ENCODE data around the gene SORCS2.
A peak's percentile ranks its signal among the peaks of the same experiment; 100 is the strongest.
"Not testable (repeated sequence)": the region's sequence is repeated elsewhere in the genome, so short reads cannot be mapped to it uniquely, and the experiment has no call there.

The SORCS2 gene

GRCh38 chr4:7575426-7575825, 383.1 kb downstream of the SORCS2 start:
- DNase-seq = no peak

GRCh38 chr4:7577361-7578039, 385.2 kb downstream of the SORCS2 start:
- not testable (repeated sequence) for DNase-seq

DNA sequence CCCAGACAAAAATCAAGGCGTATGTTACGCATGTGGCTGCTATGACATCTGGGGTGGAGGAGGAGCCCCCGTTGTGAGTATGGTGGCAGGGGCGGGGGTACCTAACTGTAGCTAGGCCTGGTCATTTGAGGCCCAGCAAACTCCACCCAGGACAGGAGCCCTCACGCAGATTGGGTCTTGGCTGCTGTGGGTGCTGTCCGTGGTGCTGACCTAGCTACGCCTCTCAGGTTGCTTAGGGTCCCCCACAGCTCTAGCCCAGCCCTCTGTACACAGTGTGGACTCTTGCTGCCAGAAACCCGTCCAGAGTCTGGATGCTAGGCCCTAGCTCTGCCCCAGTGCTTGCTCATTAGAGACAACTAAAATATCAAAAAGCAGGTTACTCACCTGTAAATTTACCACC, 389.1 kb downstream of the SORCS2 start:
- peak; percentile 36 for DNase-seq

- no peak for DNase-seq
These were observed 390.2 kb downstream of the SORCS2 start for GRCh38 chr4:7582313-7583097.

DNA sequence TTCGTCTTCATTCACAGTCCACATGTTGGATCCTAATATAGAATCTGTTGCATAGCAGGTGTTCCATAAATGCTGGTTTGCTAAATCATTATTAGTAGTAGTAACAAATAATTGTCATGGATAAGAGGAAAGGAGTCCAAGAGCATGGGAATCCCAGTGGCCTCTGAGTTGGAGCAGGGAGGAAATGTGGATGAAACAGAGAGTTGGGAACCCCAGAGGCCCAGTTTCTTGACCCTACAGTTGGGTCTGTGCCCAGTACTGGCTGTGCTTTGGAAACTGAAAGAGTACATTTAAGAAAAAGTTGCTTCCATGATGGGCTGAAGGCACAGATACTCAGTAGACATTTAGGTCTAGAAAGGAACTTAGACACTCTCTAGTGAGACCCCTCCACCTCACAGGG, 391.8 kb downstream of the SORCS2 start:
- DNase-seq = no peak

GRCh38 chr4:7584606-7585159, 392.3 kb downstream of the SORCS2 start:
- no peak for DNase-seq

- no peak for DNase-seq
These were observed 393.4 kb downstream of the SORCS2 start for GRCh38 chr4:7585768-7586167.

DNA sequence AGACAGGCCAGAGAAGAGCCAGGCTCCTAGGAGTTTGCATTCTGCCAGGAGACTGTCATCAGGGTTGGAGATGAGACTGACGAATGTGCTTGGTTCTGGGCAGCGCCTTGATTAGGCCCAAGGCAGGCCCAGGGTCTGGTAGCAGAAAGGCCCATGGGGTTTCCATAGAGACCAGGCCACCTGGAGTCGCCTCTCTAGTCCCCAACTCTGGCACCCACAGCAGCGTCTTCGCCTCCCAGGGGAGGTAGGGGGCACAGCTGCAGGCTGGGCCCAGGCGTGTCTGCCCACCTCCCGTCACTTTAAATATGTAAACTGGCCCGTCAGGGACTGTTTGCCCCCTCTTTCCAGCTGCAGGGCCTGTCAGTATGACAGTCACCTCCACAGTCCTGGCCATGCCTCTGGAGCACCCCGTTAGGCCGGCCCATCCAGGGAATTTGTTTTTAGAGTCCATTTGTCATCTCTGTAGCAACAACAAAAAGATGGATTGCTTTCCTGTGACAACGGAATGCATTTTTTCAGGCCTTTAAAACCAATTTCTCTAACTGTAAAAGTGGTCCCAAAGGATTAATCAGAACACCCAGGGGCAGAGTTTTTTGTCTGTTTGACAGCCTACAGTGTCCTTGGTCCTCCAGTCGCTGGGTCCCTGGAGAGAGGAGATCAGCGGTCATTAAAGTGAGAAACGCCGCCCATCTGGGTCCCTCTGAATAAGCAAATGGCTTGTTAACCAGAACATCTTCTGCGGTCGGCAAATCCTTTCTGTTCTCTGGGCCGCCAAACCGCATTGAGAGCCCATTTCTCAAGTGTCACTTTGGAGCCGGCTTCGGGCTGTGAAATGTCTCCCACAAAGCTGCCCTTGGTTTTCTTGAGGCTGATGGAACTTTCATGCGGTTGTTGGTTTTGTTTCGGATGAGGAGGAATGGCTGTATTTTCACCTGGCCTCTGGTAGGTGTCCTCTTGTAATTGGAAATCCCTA, 395.4 kb downstream of the SORCS2 start:
- peak; percentile 17 for DNase-seq

- DNase-seq = peak; percentile 12
These were observed 397.9 kb downstream of the SORCS2 start for GRCh38 chr4:7590189-7590588.

GRCh38 chr4:7590899-7591298, 398.6 kb downstream of the SORCS2 start:
- DNase-seq = no peak

DNA sequence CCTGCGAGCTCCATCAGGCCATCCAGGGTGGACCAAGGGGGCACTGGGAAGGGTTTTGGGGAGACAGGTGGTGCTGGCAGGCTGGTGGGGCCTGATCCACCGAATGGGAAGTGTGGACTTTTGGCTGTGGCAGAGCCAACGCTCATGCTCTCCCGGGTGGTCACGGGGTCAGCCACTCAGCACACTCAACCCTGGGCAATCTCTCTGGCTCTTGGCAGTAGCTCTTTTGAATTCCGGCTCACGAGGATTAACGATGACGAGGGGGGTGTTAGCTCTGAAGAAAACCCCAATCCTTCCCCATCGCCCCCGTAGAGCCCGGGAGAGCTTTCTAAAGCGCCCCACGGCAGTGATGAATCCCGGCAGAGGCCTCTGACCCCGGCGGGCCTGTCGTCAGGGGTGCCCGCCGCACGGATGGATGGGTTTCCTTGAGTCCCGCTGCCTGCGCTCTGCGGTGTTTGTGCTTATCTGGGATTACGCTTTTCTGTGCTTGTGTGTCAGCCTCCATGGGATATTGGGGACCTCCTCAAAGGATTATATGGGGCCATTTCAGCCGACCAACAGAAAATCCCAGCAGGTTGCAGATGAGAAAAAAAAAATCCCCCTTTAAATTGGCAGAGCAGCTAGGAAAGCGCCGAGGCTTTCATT, 399.2 kb downstream of the SORCS2 start:
- no peak for DNase-seq

DNA sequence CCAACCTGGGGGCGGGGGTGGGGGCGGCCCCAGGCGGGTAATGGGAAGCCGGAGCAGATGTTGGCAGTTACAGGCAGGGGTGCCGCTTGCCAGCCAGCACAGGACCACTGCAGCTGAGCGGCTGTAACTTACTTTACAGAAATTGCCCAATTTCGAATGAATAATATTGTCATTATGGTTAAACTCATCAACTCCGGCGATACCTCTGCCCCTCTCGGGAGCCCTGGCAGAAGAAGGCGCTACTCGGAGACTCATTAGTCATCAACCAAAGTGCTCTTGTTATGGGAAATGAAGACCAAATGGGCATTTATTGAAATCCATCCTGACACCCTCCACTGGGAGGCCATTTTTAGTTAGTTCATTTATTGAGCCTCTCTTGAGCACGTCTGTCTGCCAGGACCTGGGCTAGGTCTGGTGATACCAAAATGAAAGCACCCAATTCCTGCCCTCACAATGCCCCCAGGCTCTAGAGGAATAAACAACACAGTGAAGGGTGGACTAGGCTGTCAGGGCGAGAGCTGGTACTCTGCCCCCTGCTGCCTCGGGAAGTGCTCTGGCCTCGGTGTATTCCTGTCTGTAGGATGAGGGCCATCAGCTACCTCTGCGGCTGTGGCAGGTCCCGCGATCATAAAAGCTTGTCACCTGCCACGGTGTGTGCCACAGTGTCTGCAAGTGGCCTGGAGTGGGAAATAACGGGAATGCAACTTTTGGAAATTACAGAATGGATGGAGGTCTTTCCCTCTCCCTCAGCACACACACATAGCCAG, 401.5 kb downstream of the SORCS2 start:
- DNase-seq = peak; percentile 12

DNA sequence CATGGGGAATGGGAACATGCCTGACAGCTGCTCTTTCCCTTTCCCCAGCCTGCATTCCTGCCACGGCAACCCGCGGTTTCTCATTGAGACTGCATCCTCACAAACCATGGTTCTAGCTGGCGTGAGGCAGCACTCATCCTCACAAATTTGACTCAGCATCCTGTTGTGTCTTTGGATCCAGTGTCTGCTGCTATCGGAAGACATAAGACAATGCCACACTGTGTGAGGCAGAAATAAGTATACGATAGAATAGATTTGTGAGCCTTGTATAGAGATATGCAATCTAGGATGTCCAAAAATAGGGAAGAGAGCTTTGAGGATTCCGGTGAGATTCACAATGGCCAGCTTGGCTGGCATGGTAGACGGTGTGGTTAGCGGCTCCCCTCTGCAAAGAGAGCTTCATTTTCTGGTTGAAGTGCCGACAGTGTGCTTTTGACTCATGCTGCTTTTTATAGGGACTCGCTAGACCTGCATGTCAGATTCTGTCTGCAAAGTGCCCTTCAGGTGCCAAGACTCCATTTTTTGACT, 403.7 kb downstream of the SORCS2 start:
- peak; percentile 34 for DNase-seq

DNA sequence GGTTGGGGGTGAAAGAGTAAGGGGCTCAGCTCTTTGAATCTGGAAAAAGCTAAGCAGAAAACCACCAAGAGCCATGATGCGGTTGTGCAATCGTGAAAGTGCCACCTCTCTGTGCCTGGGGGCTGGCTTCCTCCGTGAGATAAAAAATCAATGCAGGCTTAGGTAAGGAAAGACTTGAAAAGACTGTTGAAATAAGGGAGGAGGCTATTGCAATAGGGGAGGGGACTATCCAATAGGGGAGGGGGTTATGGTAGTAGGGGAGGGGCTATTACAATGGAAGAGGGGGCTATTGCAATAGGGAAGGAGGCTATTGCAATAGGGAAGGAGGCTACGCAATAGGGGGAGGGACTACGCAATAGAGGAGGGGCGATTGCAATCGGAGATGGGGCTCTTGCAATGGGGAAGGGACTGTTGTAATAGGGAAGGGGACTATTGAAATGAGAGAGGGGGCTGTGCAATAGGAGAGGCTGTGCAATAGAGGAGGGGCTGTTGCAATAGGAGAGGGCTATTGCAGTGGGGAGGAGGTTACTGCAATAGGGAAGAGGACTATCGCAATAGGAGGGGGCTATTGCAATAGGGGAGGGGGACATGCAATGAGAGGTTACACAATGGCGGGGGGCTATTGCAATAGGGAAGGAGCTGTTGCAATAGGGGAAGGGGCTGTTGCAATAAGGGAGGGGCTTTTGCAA, 404.7 kb downstream of the SORCS2 start:
- no peak for DNase-seq

DNA sequence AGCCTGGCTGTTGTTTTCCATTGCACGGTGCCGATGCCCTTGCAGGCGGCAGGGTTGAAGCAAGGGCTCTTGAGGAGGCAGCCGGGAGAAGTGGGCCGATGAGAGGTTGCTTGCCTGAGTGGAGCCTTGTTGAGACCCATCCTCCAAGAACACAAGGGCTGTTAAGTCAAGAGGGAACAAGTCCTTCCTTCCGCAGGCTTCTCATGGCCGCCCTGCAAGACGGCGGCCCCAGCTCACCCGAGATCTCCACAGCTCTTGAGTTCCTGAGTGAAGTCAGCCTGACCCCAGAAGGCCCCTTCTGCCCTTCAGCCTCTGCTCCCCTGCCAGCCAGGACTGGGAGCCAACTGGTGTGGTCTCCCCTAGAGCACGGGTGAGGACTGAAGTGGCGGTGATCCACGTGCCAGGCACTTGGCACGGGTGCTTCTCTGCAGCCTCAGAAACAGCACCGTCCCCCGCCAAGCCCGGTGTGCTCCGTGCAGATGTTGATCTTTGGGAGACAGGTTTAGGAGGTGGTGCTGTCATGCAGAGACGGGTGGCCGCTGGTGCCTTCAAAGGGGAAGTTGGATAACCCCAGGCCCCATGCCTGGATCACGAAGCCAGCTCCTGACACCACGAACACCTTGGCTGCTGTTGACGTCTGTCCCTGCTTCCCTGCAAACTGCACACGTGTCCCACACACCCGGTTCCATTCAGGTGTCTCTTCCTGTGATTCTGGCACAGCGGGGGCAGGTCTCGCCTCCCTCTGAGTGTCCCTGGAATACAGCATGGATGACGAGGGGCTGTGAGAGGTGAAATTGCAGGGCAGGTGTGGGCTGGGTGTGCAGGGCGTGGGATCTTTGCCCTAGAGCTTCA, 406.8 kb downstream of the SORCS2 start:
- DNase-seq = no peak

DNA sequence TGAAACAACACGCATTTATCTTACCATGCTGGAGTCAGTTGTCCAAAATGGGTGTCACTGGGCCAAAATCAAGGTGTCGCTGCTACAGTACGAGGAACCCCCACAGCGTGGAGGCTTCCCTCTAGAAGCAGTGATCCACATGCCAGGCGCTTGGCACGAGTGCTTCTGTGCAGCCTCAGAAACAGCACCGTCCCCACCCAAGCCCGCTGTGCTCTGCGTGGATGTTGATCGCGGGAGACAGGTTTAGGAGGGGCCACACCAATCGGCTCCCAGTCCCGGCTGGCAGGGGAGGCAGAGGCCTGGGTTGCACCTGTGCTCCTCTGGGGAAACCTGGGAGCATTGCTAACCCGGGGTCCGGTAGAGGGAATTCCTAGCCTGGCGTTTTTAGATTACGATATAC, 407.9 kb downstream of the SORCS2 start:
- no peak for DNase-seq

GRCh38 chr4:7602166-7602565, 409.8 kb downstream of the SORCS2 start:
- not testable (repeated sequence) for DNase-seq

DNA sequence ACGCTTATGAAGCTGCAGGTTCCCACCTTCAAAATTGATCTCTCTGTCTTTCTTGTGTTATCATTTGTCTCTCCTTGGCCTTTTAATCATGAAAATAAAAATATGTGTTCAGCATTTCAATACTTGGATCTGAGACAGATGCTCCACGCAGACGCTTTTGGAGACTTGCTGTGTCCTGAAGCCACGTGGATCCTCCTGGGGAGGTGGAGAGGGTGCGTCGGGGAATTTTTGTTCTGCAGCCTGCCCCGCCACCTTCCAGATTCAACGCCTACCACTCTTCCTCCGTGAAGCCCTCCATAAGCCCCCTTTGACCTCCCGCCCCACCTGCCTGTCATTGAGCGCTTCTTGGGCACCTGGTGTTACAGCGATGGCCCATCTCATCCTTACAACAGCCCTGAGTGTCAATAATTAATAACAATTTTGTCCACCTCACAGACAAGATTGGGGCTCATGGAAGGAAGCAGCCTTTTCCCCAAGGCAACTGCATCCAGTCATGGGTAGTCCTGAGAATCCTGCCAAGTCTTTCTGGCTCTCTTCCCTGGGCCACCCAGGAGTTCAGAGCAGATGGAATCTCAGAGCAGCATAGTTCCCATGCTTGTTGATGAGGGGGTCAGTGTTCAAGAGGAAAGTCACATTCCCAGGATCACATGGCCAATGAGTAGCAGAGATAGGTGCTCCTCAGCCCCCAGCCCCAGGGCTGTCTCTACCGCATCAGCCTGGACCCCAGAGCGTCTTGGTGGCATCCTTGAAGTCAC, 415.0 kb downstream of the SORCS2 start:
- DNase-seq = peak; percentile 72

DNA sequence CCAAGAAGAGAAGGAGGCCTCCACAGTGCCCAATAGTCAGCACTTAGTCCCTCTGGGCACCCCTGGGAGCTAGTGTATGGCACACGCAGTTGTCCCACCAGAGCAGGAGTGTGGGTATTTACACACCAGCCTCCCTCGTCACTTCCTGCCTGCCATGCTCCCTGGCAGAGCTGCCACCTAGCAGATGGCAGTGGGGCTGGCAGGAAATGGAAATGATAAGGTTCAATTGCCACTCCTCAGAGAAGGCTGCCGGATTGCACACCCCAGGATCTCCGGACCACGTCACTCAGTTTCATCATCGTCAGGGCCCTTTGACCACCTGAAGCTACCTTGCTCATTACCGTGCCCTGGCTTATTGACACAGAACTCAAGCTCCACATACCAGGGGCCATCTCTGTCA, 415.7 kb downstream of the SORCS2 start:
- DNase-seq = no peak

Data from fibroblast of skin of right biceps (primary cell).